COLO668 (cell line): ENCODE results near the gene CLSTN2.

Experiments used
- DNase-seq: peaks from one replicate; lab custom pipeline; 2025; ENCODE audit not compliant: unreplicated experiment; lab: John Stamatoyannopoulos, UW

The CLSTN2 gene

DNA sequence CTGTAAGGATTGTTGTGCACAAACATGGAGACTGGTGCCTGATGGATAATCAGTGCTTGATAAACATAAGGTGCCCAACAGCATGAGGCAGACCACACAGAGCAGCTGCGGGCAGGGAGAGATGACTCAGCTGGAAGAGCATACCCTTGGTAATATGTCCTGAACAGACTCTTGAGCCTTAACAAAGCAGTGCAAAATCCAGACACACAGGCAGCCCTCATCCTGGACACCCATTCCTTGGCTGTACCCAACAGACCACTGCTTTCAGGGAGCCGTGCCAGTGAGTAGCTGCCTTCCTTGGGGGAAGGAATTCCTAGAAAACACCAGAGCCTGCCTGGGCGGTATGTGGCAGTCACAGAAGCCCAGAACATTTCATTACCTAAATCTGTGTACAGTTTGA lies 156.2 kb downstream of the CLSTN2 start:
- DNase-seq, result no peak

DNA sequence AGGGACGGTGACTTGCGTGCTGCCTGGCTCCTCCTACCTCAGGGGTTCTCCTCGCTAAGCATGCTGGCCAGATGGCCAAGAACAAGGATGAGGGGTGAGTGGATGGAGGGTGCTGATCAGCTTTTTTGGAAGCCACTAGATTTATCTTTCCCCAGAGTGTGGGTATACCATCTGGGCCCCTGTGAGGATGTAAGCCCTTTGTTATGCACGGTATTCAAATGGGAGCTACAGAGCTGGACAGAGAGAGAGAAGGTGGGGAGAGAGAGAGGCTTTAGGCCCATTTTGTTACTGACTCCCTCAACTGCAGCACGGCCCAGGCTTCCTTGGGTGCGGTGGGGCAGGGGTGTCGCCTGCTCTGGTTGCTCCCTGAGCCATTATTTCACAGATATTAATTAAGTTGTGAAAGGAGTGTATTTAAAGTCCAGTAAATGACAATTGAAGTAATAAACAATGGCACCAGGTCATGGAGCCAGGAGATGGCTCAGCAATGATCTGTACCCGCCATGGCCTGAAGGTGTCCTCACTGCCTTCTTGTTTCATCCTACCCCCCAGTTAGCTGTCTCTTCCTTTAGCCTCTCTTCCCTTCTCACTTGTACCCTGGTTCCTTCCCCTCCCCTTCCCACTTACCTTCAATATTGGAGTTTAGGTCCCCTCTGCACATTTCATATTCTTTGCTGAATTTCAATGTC lies 158.0 kb downstream of the CLSTN2 start:
- DNase-seq, result no peak

DNA sequence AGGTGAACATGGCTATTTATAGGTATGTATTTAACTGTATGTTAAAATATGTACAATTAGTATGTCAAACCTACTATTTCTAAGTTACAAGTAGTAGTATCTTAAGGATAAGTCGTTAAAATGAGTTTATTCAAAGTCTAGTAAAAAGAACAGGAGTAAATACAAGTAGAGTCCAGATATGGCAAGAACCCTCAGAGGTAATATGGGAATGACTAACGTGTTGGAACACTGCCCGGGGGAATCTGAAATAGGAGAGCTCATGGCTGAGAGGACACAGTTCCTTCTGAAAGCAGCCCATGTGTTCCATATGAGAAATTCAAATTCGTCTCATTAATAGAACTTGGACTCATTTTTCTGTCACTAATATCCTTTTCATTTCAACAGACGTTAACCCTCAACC lies 158.8 kb downstream of the CLSTN2 start:
- no peak for DNase-seq

DNA sequence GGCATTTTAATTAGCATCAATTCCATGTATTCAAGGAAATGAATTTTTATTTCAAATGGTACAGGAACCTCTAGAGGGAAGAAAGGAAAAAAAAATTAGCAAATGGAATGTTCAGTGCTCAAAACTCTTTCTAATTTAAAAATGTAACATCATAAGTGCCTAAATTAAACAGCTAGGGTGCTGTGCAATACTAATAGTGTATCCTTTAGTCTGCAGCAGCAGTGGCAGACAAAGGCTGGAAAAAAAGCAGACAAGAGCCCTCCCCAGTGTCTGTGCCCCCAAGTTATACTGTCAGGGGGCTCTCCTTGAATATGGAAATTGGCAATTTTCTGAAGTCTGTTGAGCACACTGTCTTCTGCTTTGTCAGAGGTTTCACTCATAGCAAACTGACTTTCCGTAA lies 159.5 kb downstream of the CLSTN2 start:
- DNase-seq, result no peak

DNA sequence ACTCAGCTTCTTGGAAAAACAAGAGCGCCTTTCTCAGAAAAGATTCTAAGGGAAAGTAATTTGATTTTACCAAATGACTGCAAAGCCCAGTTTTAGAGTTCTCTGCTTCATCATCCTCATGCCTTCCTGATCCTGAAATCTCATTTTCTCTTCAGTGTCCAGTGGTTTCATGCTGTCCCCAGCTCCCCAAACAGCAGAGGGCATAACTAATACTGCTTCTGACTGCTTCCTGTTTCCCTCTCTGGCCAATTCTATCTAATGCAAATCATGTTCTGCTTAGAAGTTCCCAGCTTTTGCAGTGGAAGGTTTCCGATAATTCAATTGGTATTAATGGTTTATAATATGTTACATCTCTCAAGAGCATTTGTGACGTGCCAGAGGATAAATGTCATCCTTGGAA lies 161.1 kb downstream of the CLSTN2 start:
- DNase-seq, result no peak

DNA sequence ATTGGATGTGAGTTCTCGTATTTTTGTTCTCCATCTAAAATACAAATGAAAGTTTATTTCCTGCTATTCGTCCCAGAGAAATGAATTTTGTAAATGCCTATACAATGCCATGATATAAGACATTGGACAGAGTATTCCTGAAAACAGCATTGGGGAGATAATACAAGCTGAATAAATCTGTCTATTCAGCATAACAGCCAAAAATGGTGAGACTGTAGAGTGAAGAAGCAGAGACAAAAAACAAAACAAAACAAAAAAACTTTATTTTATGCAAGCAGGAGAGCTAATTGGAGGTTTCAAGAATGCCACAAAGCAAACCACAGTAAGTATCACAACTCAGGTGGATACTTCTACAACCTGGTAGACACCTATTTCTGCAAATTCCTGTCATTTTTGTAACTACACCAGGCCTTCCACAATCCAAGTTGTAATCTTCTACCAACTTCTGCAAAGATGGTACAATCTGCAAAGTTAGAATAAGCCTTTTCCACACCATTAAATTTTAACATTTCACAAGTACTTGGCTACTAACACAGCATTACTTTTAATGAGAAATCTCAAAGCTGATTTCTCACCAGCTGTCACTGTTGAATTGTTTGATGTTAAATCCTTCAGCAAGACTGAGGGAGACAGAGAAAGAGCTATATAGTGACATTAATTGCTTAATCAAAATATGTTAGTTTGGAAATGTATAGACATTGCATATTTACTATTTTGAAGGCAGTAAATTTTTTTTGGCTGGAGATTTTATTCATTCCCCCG lies 163.1 kb downstream of the CLSTN2 start:
- DNase-seq, result no peak

DNA sequence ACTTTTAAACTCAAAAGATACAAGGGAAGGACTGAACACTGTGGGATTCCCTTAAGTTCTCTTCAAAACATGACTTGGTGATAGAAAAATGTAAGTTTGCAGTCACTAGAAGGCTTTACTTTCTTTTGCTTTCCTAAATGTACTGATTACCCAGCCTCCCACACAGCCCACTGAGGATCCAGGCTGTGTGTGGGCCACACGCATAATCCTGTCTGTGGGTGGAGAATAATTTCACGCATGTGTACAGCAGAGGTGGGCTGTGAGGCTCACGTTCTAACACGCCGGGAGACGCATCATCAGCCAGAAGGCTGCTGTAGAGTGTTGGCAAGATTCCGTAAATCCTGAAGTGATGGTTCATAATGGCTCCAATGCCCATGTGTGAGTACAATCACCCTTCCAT lies 165.5 kb downstream of the CLSTN2 start:
- no peak for DNase-seq

DNA sequence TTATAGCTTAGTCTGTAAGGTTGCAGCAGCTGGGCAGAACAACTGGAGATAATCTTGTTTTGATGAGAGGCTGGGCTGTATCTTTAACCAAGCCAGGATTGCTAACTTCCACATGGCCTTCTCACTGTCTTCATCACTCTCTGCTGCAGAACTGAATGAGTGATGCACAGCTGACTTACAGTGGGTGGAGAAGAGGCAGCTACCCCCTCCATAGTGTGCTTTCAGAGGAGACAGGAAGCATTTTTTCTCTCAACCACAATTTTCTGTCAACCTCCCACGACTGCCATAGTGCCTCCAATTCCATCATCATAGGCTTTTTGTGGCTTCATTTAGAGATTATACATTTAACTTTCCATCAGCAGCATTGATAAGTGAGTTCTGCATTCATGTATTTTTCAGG lies 168.2 kb downstream of the CLSTN2 start:
- DNase-seq, result no peak

DNA sequence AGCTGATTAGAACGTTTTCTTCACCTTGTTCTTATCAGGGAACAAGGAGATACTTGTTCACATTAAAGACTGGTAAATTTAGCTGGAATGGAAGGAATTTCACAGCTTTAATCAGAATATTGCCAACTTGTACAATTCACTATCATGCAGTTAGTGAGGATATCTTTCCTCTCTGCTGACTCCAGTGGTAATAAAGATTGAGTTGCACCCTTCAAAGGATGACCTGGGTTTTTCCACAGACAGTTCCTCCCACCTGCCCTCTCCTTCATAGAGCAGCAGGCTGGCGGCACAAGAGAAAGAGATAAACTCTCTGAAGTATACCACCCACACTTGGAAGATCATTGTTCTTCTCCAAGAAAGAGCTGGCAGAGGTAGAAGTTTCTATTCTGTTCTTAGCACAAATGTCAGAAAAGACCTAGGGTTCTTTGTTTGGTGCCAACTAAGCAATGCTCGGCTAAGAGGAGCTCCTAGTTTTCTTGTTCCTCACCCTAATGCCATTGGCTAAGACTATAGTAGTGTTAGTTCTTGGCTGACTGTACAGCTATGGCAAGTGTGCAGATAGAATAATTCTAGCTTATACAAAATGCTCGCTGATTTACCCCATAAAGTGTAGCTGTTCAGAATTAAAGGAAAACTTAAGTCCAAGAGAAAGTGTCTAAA lies 169.1 kb downstream of the CLSTN2 start:
- DNase-seq, result no peak

DNA sequence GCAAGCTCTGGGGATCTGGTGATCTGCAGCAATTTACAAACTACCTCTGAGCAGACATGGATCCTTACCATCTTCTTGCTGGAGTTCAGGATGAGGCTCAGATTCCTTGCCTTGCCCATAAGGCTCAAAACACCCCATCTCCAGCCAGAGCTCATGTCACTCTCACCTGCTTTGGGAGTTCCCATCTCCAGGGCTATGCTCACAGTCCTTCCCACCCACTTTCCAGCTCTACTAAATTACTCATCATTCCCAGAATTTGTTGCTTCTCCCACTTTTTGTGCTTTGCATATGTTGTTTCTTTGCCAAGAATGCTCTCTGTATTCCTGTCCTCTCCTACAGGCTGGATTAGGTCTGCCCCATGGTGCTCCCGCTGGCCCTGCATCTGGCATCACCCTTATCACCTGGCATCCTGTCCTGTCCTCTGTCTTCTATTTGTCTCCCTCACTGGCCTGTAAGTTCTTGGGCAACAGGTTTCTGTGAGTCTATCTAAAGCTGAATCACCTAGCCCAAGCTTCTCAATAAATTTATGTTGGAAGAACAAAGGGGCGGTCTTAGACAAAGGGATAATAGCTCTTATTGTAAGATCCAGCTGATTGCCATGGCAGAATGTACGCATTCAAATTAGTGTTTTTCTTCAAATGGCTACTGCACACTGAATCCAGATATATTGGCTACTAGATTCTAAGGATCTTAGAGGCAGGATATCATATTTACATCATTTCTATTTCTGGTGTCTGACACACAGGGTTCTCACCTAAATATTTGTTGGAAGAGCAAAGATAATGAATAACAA lies 179.2 kb downstream of the CLSTN2 start:
- DNase-seq, result no peak

DNA sequence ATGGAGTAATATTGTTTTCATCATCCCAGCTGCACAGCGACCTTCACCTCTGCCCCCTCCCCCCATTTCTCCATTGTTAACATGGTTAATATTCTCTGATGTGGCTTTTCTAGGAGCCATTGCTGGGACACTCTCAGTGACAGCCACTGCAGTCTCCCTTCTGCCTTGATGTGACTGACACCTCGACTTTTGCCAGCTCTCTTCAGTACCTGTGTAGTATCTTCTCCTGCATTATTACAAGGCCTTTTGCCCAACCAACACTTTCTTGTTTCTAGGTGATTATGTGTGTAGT lies 179.8 kb downstream of the CLSTN2 start:
- DNase-seq, result no peak

DNA sequence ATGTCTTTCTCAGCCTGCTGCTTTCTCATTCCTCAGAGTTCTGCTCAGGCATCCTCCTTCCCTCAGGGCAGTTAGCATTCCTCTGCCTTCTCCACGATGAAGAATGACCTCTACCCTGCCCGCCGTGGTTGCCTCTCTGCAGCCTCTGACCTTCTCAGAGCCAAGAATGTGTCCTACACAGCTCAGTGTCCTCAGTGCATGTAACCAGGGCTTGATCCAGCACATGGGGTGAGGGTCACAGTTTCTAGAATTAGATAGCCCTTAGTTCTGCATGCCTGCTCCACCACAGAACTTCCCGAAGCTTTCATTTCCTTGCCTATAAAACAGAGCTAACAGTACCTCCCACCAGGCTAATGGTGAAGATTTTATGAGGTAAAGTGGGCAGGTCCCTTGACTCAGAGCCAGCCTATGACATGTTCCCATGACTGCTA lies 182.1 kb downstream of the CLSTN2 start:
- no peak for DNase-seq

DNA sequence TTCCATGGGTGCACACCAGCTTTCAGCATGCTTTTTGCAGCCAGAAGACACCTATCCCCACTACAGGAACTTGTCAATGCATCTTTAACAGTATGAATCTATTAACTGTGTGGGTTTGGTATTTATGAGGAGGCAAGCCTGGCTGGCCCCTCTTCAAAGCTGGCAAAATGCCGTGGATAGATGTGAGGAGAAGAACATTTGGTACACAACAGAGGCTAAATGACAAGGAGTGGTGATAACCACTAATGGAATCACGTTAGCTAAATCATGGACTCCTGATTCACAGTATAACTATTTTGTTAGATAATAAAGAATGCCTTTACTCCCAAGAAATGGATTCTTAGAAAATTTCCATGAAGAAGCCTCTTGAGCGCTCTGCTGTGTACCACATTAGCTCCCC lies 187.2 kb downstream of the CLSTN2 start:
- DNase-seq, result no peak

DNA sequence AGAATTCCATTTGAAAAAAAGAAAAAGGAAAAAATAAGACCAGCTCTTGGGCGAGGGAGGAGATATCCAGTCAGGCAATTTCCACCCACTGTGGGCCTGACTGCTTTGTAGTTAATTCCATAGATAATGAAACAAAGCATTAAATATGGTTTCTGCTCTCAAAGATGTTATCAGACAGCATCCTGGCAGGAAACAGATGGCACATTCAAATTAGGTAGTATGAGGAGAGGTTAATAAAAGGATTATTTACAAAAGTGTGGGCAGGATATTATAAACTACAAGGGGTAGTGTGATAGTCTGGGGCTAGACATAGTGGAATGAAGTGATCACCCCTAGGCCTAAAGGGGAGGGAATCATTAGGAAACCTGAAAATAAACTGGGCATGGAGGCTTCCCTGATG lies 193.2 kb downstream of the CLSTN2 start:
- no peak for DNase-seq

DNA sequence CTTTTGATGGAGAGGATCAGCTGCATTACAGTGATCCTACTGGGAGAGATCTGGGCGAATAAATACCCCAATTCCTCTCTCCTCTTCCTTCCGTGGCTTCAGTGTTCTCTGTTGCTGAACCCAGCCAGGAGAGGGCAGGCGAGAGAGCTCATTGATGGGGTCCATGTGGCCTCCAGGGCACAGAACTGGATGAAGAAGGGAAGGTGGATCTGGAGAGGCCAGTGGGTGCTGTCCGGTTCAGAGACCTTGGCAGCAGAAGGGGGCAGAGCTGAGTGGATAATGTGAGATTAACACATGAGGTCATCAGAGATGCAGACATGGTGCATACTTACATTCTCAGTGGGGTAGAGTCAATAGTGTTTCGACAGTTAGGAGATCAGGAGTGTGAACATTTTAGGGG lies 193.6 kb downstream of the CLSTN2 start:
- peak; percentile 45 for DNase-seq

DNA sequence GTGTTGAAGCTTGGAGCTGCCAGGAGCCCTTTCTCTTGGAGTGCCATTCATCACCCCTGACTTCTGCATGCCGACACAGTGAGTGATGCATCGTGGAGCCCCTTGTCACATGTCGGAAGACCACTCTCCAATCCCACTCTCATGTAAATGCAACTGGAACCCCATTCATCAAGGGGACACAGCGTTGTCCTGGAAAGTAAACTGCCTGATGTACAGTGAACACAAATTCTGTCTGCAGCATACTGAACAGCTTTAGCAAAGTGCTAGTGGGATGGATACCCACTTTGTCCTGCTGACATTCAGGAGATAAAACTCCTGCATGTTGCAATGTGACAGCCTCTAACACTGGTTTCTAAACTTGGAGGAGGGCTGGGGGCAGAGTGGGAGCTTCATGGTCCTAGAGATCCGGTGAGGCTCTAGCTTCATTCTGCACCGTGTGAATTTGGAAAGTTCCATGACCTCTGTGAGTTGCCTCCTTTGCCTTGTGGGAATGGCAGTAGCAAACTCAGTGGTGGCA lies 194.8 kb downstream of the CLSTN2 start:
- no peak for DNase-seq

DNA sequence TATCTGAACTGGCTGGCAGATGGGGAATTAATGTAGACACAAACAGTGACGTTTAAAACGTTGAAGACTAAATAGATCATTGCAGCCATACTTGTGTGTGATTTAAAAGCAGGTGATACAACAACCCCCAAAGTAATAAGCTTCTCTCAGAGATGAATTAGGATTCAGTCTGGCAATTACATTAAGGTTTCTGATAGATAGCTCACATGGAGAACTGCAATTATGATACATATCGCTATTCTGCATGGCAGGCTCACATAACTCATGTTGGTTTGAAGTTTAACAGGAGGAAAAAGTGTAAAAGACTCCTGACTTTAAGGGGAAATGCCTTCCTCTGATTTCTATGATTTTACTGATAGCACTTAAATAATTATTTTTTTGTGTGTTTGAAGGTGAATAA lies 196.9 kb downstream of the CLSTN2 start:
- no peak for DNase-seq

DNA sequence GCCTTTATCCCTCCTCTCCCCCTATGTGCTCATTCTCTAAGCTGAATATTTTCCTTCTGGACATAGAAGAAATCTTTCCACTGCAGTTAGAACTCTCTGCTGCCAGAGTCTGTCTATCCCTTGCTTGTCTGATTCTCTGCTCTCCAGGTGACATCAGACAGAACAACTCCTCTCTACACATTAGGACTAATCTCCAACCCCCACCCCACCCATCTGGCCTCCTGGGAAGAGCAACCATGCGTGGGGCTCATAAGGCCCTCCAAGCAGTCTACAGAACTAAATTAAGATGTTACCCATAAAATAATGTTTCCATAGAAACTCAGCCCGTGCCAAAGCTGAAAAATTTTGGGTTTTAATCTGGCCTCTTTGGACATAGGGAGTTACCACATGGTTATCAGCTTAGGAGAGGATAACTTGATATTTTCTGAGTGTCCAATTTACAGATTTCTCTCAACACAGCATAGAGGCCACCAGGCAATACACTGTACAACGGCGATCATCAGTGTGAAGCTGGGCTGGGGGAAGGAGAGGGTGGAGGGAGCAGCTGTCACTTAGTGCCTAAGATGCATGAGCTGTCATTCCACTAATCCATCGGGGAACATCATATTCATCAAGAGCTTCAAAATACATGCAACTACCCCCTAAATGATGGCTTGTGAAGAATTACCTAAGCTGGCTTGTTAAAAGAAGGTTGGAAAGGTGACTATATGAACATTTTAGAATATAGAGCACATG lies 199.4 kb downstream of the CLSTN2 start:
- DNase-seq, result no peak

DNA sequence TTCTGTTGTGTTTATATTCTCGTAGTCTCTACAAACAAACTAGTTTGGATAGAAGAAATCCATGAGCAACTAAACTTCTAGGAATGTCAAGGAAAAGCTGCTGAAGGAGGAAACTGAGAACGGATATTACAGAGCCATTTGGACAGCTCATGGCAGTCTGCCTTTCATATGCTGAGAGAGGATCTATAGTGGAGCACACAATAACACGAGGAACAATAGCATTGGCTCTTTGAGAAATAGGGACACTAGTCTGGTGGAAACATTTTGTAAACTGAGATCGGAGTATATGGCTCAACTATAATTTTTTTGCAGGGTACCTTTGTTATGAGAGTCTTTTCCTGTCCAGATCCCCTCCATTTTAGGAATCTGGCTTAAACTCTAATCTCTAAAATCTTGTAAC lies 200.5 kb downstream of the CLSTN2 start:
- no peak for DNase-seq

DNA sequence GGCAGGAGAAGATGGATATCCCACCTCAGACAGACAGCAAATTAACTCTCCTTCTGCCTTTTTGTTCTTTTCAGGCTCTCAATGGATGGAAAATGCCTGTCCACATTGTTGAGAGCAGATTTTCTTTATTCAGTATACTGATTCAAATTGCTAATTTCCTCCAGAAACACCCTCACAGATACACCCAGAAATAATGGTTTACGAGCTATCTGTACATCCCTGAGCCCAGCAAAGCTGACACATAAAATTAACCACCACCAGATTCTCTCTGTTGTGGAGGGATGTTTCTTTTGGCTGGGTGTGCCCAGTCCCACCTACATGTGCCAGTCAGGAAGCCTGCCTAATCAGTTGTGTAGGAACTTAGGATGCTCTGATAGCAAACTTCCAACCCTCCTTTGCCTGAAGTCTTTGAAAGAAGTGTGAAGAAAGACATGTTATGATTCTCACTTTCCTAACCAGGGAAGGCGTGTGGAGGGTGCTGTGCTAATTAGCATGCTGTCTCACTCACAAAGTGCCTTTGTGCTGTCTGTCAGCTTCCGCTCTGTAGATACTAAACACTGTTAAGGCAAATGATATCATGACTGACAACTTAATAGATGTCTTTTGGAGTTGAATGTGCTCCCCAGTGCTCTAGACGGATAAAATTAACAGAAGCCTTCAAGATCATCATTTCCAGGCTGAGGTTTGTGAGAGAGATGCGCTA lies 208.5 kb downstream of the CLSTN2 start:
- no peak for DNase-seq
